GM12878 (cell line): ENCODE data around the gene RSPO4. TPM values are rescaled to one million over a fixed set of nuclear protein-coding genes. Genes with fewer than 3 reads are reported as not detected.

Experiments
- ATAC-seq: fragments of 200-7000 bp; cut with Tn5 transposase; 3 replicates; pipeline ENCODE4 v1.9.1; 2020; ENCODE audit warnings: mild to moderate bottlenecking, moderate library complexity
- BruUV-seq: library from RNA; stranded (reverse); fragments of 400-500 nt; replicated peaks from 2 replicates; lab custom pipeline; 2021; lab: Mats Ljungman, UMichigan
- CTCF ChIA-PET: fragments of 300-600 bp; sonication (Branson Sonifier 250); formaldehyde crosslinking; extraction: SDS; loops from one replicate; lab custom pipeline; 2021; ENCODE audit warnings: inconsistent platforms; lab: Yijun Ruan, JAX
- POLR2A ChIA-PET: fragments of 350-600 bp; formaldehyde crosslinking; extraction: SDS; loops from one replicate; lab custom pipeline; 2021; ENCODE audit warnings: inconsistent platforms; lab: Charles Lee
- RAD21 ChIA-PET: fragments of 300-600 bp; sonication (Branson Sonifier 250); formaldehyde crosslinking; loops from one replicate; lab custom pipeline; 2023; ENCODE audit warnings: antibody characterized with exemption; ENCODE audit not compliant: unreplicated experiment; lab: Charles Lee
- SMC1A ChIA-PET: fragments of 300-600 bp; sonication (Branson Sonifier 250); formaldehyde crosslinking; loops from one replicate; lab custom pipeline; 2023; ENCODE audit not compliant: unreplicated experiment, uncharacterized antibody; lab: Charles Lee
- DNase-seq: peaks from one replicate; pipeline ENCODE4 v3.0.0-alpha.2; 2011; ENCODE audit warnings: low read depth, low spot score
- FAIRE-seq: peaks from 3 replicates; lab custom pipeline; 2011; peaks lifted over from hg19 to GRCh38; lab: Jason Lieb, UNC
- H2AFZ ChIP-seq: 2 replicates; pipeline ENCODE4 v1.6.0; 2011; ENCODE audit warnings: low read depth, low read length, control low read depth; ENCODE audit not compliant: control insufficient read depth
- H3K27ac ChIP-seq: 2 replicates; pipeline ENCODE4 v1.5.1; 2011; ENCODE audit warnings: control low read depth; ENCODE audit not compliant: control insufficient read depth, insufficient read depth
- H3K27me3 ChIP-seq, 2 experiments: replicated peaks in 1 of 2; 2 replicates each; pipeline versions ENCODE4 v1.6.0 to v1.6.1; 2011; ENCODE audit warnings: low read length in 1 of 2; ENCODE audit not compliant: control insufficient read depth in 2 of 2, insufficient read depth in 2 of 2
- H3K36me3 ChIP-seq, 2 experiments: 2 replicates each; pipeline ENCODE4 v1.5.1; 2011; ENCODE audit warnings: low read length in 1 of 2; ENCODE audit not compliant: control insufficient read depth in 2 of 2, insufficient read depth in 2 of 2
- H3K4me1 ChIP-seq: 2 replicates; pipeline ENCODE4 v1.6.1; 2011; ENCODE audit warnings: mild to moderate bottlenecking, low read length, moderate library complexity, mixed read lengths; ENCODE audit not compliant: control insufficient read depth, insufficient read depth
- H3K4me2 ChIP-seq: 2 replicates; pipeline ENCODE4 v1.6.0; 2011; ENCODE audit warnings: control low read depth; ENCODE audit not compliant: control insufficient read depth, insufficient read depth
- H3K4me3 ChIP-seq: fragments of 200-600 bp; sonication (generic); 2 replicates; pipeline ENCODE4 v1.5.1; 2016
- H3K79me2 ChIP-seq: 2 replicates; pipeline ENCODE4 v1.6.0; 2011; ENCODE audit warnings: low read length; ENCODE audit not compliant: control insufficient read depth, insufficient read depth
- H3K9ac ChIP-seq: 2 replicates; pipeline ENCODE4 v1.8.0; 2011; ENCODE audit warnings: low read length, control low read depth, mixed read lengths; ENCODE audit not compliant: control insufficient read depth, insufficient read depth
- H3K9me3 ChIP-seq: replicated peaks from 3 replicates; pipeline ENCODE4 v1.5.1; 2011; ENCODE audit warnings: mild to moderate bottlenecking, low read length; ENCODE audit not compliant: control insufficient read depth, insufficient read depth
- H4K20me1 ChIP-seq: 2 replicates; pipeline ENCODE4 v1.6.0; 2011; ENCODE audit not compliant: control insufficient read depth, insufficient read depth
- CBX3 ChIP-seq: fragments of 200-600 bp; sonication (generic); IDR thresholded peaks from 2 replicates; pipeline ENCODE4 v1.6.1; 2016; ENCODE audit warnings: low read depth, borderline replicate concordance
- CUX1 ChIP-seq: IDR thresholded peaks from 2 replicates; pipeline ENCODE4 v1.6.1; 2012; ENCODE audit warnings: improper control_type of control experiment, low read depth, low read length; ENCODE audit not compliant: insufficient replicate concordance
- EGR1 ChIP-seq, 2 experiments: IDR thresholded peaks; 1 replicate in 1 of 2; 2 replicates in 1 of 2; pipeline ENCODE4 v1.6.1; 2011 to 2012; ENCODE audit warnings: low read depth in 2 of 2, low read length in 2 of 2, borderline replicate concordance in 1 of 2, mild to moderate bottlenecking in 1 of 2, moderate library complexity in 1 of 2
- EZH2 ChIP-seq: IDR thresholded peaks from 2 replicates; pipeline ENCODE4 v1.6.1; 2012; ENCODE audit warnings: low read depth, mild to moderate bottlenecking, control low read depth, inconsistent platforms, low read length, borderline replicate concordance; ENCODE audit not compliant: control insufficient read depth
- HDAC2 ChIP-seq: fragments of 200-600 bp; sonication (generic); IDR thresholded peaks from 2 replicates; pipeline ENCODE4 v1.6.1; 2017
- IRF5 ChIP-seq: fragments of 450-650 bp; IDR thresholded peaks from 2 replicates; pipeline ENCODE4 v1.6.1; 2017; ENCODE audit warnings: borderline replicate concordance
- MYB ChIP-seq: fragments of 150-350 bp; IDR thresholded peaks from 2 replicates; pipeline ENCODE4 v1.6.1; 2014; ENCODE audit warnings: mild to moderate bottlenecking, low read depth, low read length, borderline replicate concordance
- POLR2AphosphoS5 ChIP-seq: IDR thresholded peaks from 2 replicates; pipeline ENCODE4 v1.6.1; 2011; ENCODE audit warnings: mild to moderate bottlenecking, low read length, inconsistent platforms
- RAD21 ChIP-seq: IDR thresholded peaks from 2 replicates; pipeline ENCODE4 v1.6.1; 2011; ENCODE audit warnings: mild to moderate bottlenecking, low read depth, low read length, moderate library complexity; ENCODE audit not compliant: insufficient read depth
- SIN3A ChIP-seq: IDR thresholded peaks from 2 replicates; pipeline ENCODE4 v1.6.1; 2012; ENCODE audit warnings: low read depth, low read length, improper control_type of control experiment
- SIX5 ChIP-seq: IDR thresholded peaks from 2 replicates; pipeline ENCODE4 v1.6.1; 2011; ENCODE audit warnings: mild to moderate bottlenecking, low read depth, low read length, moderate library complexity; ENCODE audit not compliant: severe bottlenecking
- SKIL ChIP-seq: fragments of 450-650 bp; IDR thresholded peaks from 2 replicates; pipeline ENCODE4 v1.6.1; 2017; ENCODE audit warnings: mild to moderate bottlenecking, low read depth, inconsistent platforms; ENCODE audit not compliant: poor library complexity, severe bottlenecking
- SUZ12 ChIP-seq: fragments of 200-600 bp; sonication (generic); IDR thresholded peaks from one replicate; pipeline ENCODE4 v1.6.1; 2018; ENCODE audit warnings: antibody characterized with exemption, mild to moderate bottlenecking; ENCODE audit not compliant: unreplicated experiment
- WGBS: methylation state at CpG from one replicate; pipeline ENCODE4 v1.1.6; 2016; ENCODE audit warnings: low lambda C conversion rate; ENCODE audit not compliant: insufficient replicate concordance, insufficient coverage; ENCODE audit errors: missing lambda C conversion rate; 5-methylcytosine and 5-hydroxymethylcytosine counted together
- in situ Hi-C: fragments of 300-500 bp; cut with MboI; formaldehyde crosslinking; loops from 9 replicates; pipeline ENCODE4 v1.14.3; 2018; ENCODE audit warnings: mixed read lengths
- intact Hi-C: fragments of 100-400 bp; cut with micrococcal nuclease; formaldehyde crosslinking; loops from one replicate; pipeline ENCODE4 v1.14.2; 2022; ENCODE audit not compliant: unreplicated experiment
- polyA plus RNA-seq, 11 experiments: library from polyadenylated mRNA; depleted of rRNA in 4 of 11; unstranded in 6 of 11; stranded (reverse) in 5 of 11; fragments of >200 nt; fragmentation: Nextera tagmentation in 4 of 11; fragmentation: Illumina TruSeq in 1 of 11; extraction: Ambion mirVana in 4 of 11; extraction: Trizol in 1 of 11; gene quantifications; 1 replicate in 1 of 11; 2 replicates in 10 of 11; pipeline versions ENCODE4 v1.2.1 to v1.2.3, GENCODE V29; 2011 to 2016; ENCODE audit warnings: inconsistent platforms in 2 of 11, missing spikeins in 2 of 11, low read depth in 1 of 11
- total RNA-seq, 4 experiments: library from RNA; depleted of rRNA in 3 of 4; stranded (reverse); fragments of >200 nt in 3 of 4; fragmentation: Illumina TruSeq in 1 of 4; extraction: Trizol in 1 of 4; gene quantifications; 2 replicates each; pipeline versions ENCODE4 v1.2.1 to v1.2.3, GENCODE V29; 2013 to 2021

Gene RSPO4
- total and polyA plus RNA-seq, 10 of the 15 experiments (the other 5 are each of a cell fraction or from before 2014, with no cell fraction given) = 0.06 TPM; not detected in 9

GRCh38 chr20:991850-992249 lies 10.3 kb downstream of the RSPO4 start (continued):
- no peak for TF ChIP-seq CUX1
- TF ChIP-seq SIX5 = no peak
- no peak for TF ChIP-seq MYB
- no peak for TF ChIP-seq CBX3
- TF ChIP-seq EZH2 = no peak
- TF ChIP-seq POLR2AphosphoS5 = no peak

GRCh38 chr20:990293-990959 lies 11.7 kb downstream of the RSPO4 start:
- H3K36me3 ChIP-seq = no peaks in the 10 kb centered on the region
- 46% methylated on average over 6 of the region's 6 CpGs for WGBS
- FAIRE-seq = no peak
- TF ChIP-seq RAD21 (no peak), HDAC2 (no peak), EGR1 (IDR thresholded peaks at IDR 0.05; ENCODE audit: borderline replicate concordance in 1 of 2, low read depth in 2 of 2, low read length in 2 of 2) (no peak), MYB (no peak), IRF5 (no peak), SUZ12 (no peak), SKIL (no peak), SIN3A (no peak)

More at GRCh38 chr20:990293-990959, 11.7 kb downstream of the RSPO4 start:
- ChIA-PET RAD21 (no interaction called here), POLR2A (no interaction called here), SMC1A (no interaction called here), CTCF (no interaction called here)
- no peak for ATAC-seq
- intact Hi-C loops (no loop called here), in situ Hi-C loops (no loop called here)
- H3K4me1 ChIP-seq = no peaks in the 10 kb centered on the region
- no peaks in the 10 kb centered on the region for H4K20me1 ChIP-seq
- BruUV-seq = no TSS peak
- H3K27me3 ChIP-seq = peaks cover 1 to 10% of the 10 kb centered on the region in 2 experiments; a peak in 3 of 4 replicates
- H3K27ac ChIP-seq = no peak overlapping the region
- no peaks in the 10 kb centered on the region for H3K79me2 ChIP-seq
- no peaks in the 10 kb centered on the region for H3K9me3 ChIP-seq
- H2AFZ ChIP-seq = no peak overlapping the region
- no peak overlapping the region for H3K4me2 ChIP-seq
- no peak overlapping the region for H3K4me3 ChIP-seq
- no peak for DNase-seq
- no peak overlapping the region for H3K9ac ChIP-seq
